Hippocampal formation (tissue), 2 donors: ENCODE data around the gene WARS2.
"Not testable (repeated sequence)": the region's sequence is repeated elsewhere in the genome, so short reads cannot be mapped to it uniquely, and the experiment has no call there.

Experiments
- DNase-seq, 2 donors: peaks; one replicate each; lab custom pipeline; 2025; lab: John Stamatoyannopoulos, UW

WARS2 gene

GRCh38 chr1:119139403-119139802 is 1.1 kb downstream of the WARS2 start:
- no peak for DNase-seq

GRCh38 chr1:119136401-119136800 is 4.1 kb downstream of the WARS2 start:
- DNase-seq = no peak

- no peak for DNase-seq
Observed at GRCh38 chr1:119133987-119134386, 6.5 kb downstream of the WARS2 start.

- DNase-seq = no peak
Observed at GRCh38 chr1:119132179-119132578, 8.3 kb downstream of the WARS2 start.

GRCh38 chr1:119125874-119126273 is 14.6 kb downstream of the WARS2 start:
- no peak for DNase-seq

- DNase-seq = no peak
Observed at GRCh38 chr1:119124764-119125163, 15.7 kb downstream of the WARS2 start.

- DNase-seq = not testable (repeated sequence)
Observed at GRCh38 chr1:119121872-119122271, 18.6 kb downstream of the WARS2 start.

- DNase-seq = no peak
Observed at GRCh38 chr1:119116725-119117124, 23.7 kb downstream of the WARS2 start.

GRCh38 chr1:119115736-119116135 is 24.7 kb downstream of the WARS2 start:
- no peak for DNase-seq

- DNase-seq = no peak
Observed at GRCh38 chr1:119115311-119115710, 25.1 kb downstream of the WARS2 start.

GRCh38 chr1:119114786-119115185 is 25.7 kb downstream of the WARS2 start:
- peak in 1 of 2 donors; percentile 24 for DNase-seq

- no peak for DNase-seq
Observed at GRCh38 chr1:119112791-119113190, 27.7 kb downstream of the WARS2 start.

GRCh38 chr1:119112244-119112643 is 28.2 kb downstream of the WARS2 start:
- no peak for DNase-seq

- no peak for DNase-seq
Observed at GRCh38 chr1:119108988-119109387, 31.5 kb downstream of the WARS2 start.

GRCh38 chr1:119103764-119104163 is 36.7 kb downstream of the WARS2 start:
- DNase-seq = no peak

- no peak for DNase-seq
Observed at GRCh38 chr1:119102051-119102450, 38.4 kb downstream of the WARS2 start.

- DNase-seq = no peak
Observed at GRCh38 chr1:119101563-119101962, 38.9 kb downstream of the WARS2 start.

- DNase-seq = no peak
Observed at GRCh38 chr1:119099775-119100174, 40.7 kb downstream of the WARS2 start.

GRCh38 chr1:119097380-119097779 is 43.1 kb downstream of the WARS2 start:
- no peak for DNase-seq

GRCh38 chr1:119093721-119094120 is 46.7 kb downstream of the WARS2 start:
- DNase-seq = no peak

- DNase-seq = no peak
Observed at GRCh38 chr1:119091618-119092017, 48.8 kb downstream of the WARS2 start.

GRCh38 chr1:119090250-119090649 is 50.2 kb downstream of the WARS2 start:
- DNase-seq = no peak

GRCh38 chr1:119086830-119087229 is 53.6 kb downstream of the WARS2 start:
- DNase-seq = no peak

GRCh38 chr1:119084798-119085197 is 55.7 kb downstream of the WARS2 start:
- DNase-seq = no peak

GRCh38 chr1:119083980-119084379 is 56.5 kb downstream of the WARS2 start:
- DNase-seq = no peak
